Tracheal epithelial cell (primary cell): Measurements from ENCODE around the gene OR4A16. TPM values are rescaled to one million over a fixed set of nuclear protein-coding genes. Genes with fewer than 3 reads are reported as not detected.

Experiments
- total RNA-seq: library from RNA; depleted of rRNA; stranded (reverse); fragments of >200 nt; gene quantifications from 2 replicates; pipeline ENCODE4 v1.2.1, GENCODE V29; 2014

The OR4A16 gene, protein sequence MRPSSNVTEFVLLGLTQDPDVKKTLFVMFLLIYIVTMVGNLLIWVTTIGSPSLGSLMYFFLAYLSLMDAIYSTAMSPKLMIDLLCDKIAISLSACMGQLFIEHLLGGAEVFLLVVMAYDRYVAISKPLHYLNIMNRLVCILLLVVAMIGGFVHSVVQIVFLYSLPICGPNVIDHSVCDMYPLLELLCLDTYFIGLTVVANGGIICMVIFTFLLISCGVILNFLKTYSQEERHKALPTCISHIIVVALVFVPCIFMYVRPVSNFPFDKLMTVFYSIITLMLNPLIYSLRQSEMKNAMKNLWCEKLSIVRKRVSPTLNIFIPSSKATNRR
- total RNA-seq, result not detected in 2 replicates

DNA sequence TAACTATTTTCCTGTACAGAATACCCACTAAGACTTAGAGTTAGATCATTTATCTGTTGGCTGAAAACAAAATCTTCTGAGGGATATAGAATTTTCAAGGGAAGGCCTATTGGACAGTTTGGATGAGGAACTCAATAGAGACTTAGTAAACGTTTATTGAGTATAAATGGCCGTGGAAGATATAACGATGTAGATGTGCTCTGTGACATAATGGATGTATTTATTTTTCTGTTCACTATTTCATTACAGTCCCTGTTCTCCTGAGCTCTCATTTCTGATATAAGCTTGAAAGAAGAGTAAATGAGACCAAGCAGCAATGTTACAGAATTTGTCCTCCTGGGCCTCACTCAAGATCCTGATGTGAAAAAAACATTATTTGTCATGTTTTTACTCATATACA lies at the start of gene OR4A16:
Gene OR4A16, plus strand, starts transcription at position 301 of the 400 bp plus-strand sequence. Its CDS starts 0 bp downstream, at position 301.

GRCh38 chr11:55367674-55368073 lies 24.7 kb downstream of the OR4A16 start, which contains the start of gene OR4A15:
TSS of gene OR4A15 (plus strand) at chr11:55367974. CDS start at chr11:55367974, 0 bp downstream.

Other genes starting within 250 kb of the OR4A16 start
- under 0.01 TPM in 1 of 2 replicates, not detected in the other for gene TRIM48, start 81.0 kb upstream of the OR4A16 start, total RNA-seq
- not detected in 2 replicates for gene OR4A15, start 24.8 kb downstream of the OR4A16 start, total RNA-seq
- gene OR4C15, start 211.3 kb downstream of the OR4A16 start, total RNA-seq, result not detected in 2 replicates
- gene OR4C16, start 228.9 kb downstream of the OR4A16 start, total RNA-seq, result not detected in 2 replicates